ENCODE data around the gene SMIM41.

Gene SMIM41

GRCh38 chr12:52069327-52070184 is 9.9 kb upstream of the SMIM41 start, which contains the start of gene ATG101:
Gene ATG101, plus strand, starts transcription at chr12:52069978. Its CDS starts 3,673 bp downstream, at chr12:52073651.
- H3K4me2 ChIP-seq (ENCODE audit: low read length), result peak within 1 kb of the TSS; percentile 85
- H3K4me1 ChIP-seq (ENCODE audit: control insufficient read depth, low read length), result peaks cover 29% of the 10 kb centered on the region
- no peaks in the 10 kb centered on the region for H3K9me3 ChIP-seq (ENCODE audit: control insufficient read depth, insufficient read depth, low read length)
- TF ChIP-seq CTCF (IDR thresholded peaks at IDR 0.05; ENCODE audit: low read depth, low read length, poor library complexity, severe bottlenecking) (peak; percentile 89), EZH2phosphoT487 (IDR thresholded peaks at IDR 0.05; ENCODE audit: borderline replicate concordance, low read length) (no peak)
- peaks cover 4% of the 10 kb centered on the region for H3F3A ChIP-seq (ENCODE audit: control insufficient read depth, insufficient read depth)
- no peaks in the 10 kb centered on the region for H3K9me2 ChIP-seq (replicated peaks; ENCODE audit: control insufficient read depth, low read length)
- peaks cover 7% of the 10 kb centered on the region; the same call in 1 of the 2 replicates for H4K20me1 ChIP-seq (ENCODE audit: control insufficient read depth, insufficient read depth, low read depth, low read length)
- peaks cover 18% of the 10 kb centered on the region for H3K36me3 ChIP-seq (ENCODE audit: control insufficient read depth, low read length)
- peak within 1 kb of the TSS; percentile 65 for H3K27ac ChIP-seq (ENCODE audit: low read depth, low read length)
- H3K4me3 ChIP-seq (ENCODE audit: low read length), result peak within 1 kb of the TSS; percentile 88
- H3K27me3 ChIP-seq (ENCODE audit: control insufficient read depth, low read length), result peaks cover 12% of the 10 kb centered on the region; the same call in 1 of the 2 replicates
- H3K79me2 ChIP-seq (ENCODE audit: control insufficient read depth, low read length), result peaks cover 45% of the 10 kb centered on the region

GRCh38 chr12:52070185-52070925 is 9.1 kb upstream of the SMIM41 start:
- Histone ChIP-seq H3F3A (ENCODE audit: control insufficient read depth, insufficient read depth) (peaks cover 4% of the 10 kb centered on the region), H3K4me3 (ENCODE audit: low read length) (peak overlapping the region; percentile 88), H3K9me3 (ENCODE audit: control insufficient read depth, insufficient read depth, low read length) (no peaks in the 10 kb centered on the region), H3K27me3 (ENCODE audit: control insufficient read depth, low read length) (peaks cover 12% of the 10 kb centered on the region; the same call in 1 of the 2 replicates), H3K27ac (ENCODE audit: low read depth, low read length) (peak overlapping the region; percentile 65; the same call in 1 of the 2 replicates), H4K20me1 (ENCODE audit: control insufficient read depth, insufficient read depth, low read depth, low read length) (peaks cover 7% of the 10 kb centered on the region; the same call in 1 of the 2 replicates), H3K4me2 (ENCODE audit: low read length) (peak overlapping the region; percentile 85), H3K36me3 (ENCODE audit: control insufficient read depth, low read length) (peaks cover 24% of the 10 kb centered on the region), H3K79me2 (ENCODE audit: control insufficient read depth, low read length) (peaks cover 49% of the 10 kb centered on the region), H3K4me1 (ENCODE audit: control insufficient read depth, low read length) (peaks cover 29% of the 10 kb centered on the region), H3K9me2 (replicated peaks; ENCODE audit: control insufficient read depth, low read length) (no peaks in the 10 kb centered on the region)
- TF ChIP-seq CTCF (IDR thresholded peaks at IDR 0.05; ENCODE audit: low read depth, low read length, poor library complexity, severe bottlenecking) (peak; percentile 22), EZH2phosphoT487 (IDR thresholded peaks at IDR 0.05; ENCODE audit: borderline replicate concordance, low read length) (no peak)

- Histone ChIP-seq H3K4me1 (ENCODE audit: control insufficient read depth, low read length) (peaks cover 29% of the 10 kb centered on the region), H3F3A (ENCODE audit: control insufficient read depth, insufficient read depth) (peaks cover 4% of the 10 kb centered on the region), H3K27me3 (ENCODE audit: control insufficient read depth, low read length) (no peaks in the 10 kb centered on the region), H3K79me2 (ENCODE audit: control insufficient read depth, low read length) (peaks cover 51% of the 10 kb centered on the region), H3K36me3 (ENCODE audit: control insufficient read depth, low read length) (peaks cover 49% of the 10 kb centered on the region), H3K4me3 (ENCODE audit: low read length) (no peak overlapping the region), H3K9me3 (ENCODE audit: control insufficient read depth, insufficient read depth, low read length) (no peaks in the 10 kb centered on the region), H4K20me1 (ENCODE audit: control insufficient read depth, insufficient read depth, low read depth, low read length) (peaks cover 7% of the 10 kb centered on the region; the same call in 1 of the 2 replicates), H3K4me2 (ENCODE audit: low read length) (no peak overlapping the region), H3K9me2 (replicated peaks; ENCODE audit: control insufficient read depth, low read length) (no peaks in the 10 kb centered on the region), H3K27ac (ENCODE audit: low read depth, low read length) (no peak overlapping the region)
- TF ChIP-seq EZH2phosphoT487 (IDR thresholded peaks at IDR 0.05; ENCODE audit: borderline replicate concordance, low read length) (no peak), CTCF (IDR thresholded peaks at IDR 0.05; ENCODE audit: low read depth, low read length, poor library complexity, severe bottlenecking) (no peak)
These were observed 5.7 kb upstream of the SMIM41 start for GRCh38 chr12:52073531-52074381.

All from DOHH2 (cell line).